K562 (cell line): ENCODE results near the gene MLST8. TPM values are rescaled to one million over a fixed set of nuclear protein-coding genes. Genes with fewer than 3 reads are reported as not detected.

Source experiments
- ATAC-seq: fragments of 200-7000 bp; cut with Tn5 transposase; 3 replicates; pipeline ENCODE4 v1.9.1; 2020; ENCODE audit warnings: moderate library complexity
- BruUV-seq: library from RNA; stranded (reverse); fragments of 400-500 nt; replicated peaks from 2 replicates; lab custom pipeline; 2021; lab: Mats Ljungman, UMichigan
- CTCF ChIA-PET: fragments of 300-600 bp; formaldehyde crosslinking; extraction: SDS; loops from one replicate; lab custom pipeline; 2021; ENCODE audit warnings: low intra/inter-chr PET ratio; lab: Yijun Ruan, JAX
- POLR2A ChIA-PET: fragments of 300-600, 350-650 bp; sonication (Branson Sonifier 250); formaldehyde crosslinking; extraction: SDS; loops from one replicate; lab custom pipeline; 2021; ENCODE audit warnings: antibody characterized with exemption, inconsistent platforms; lab: Yijun Ruan, JAX
- DNase-seq, 4 experiments: peaks; one replicate each; pipeline versions ENCODE4 v3.0.0 to v3.0.0-alpha.2; 2011 to 2018; ENCODE audit warnings: low spot score in 3 of 4, mixed read lengths in 3 of 4; ENCODE audit errors: extremely low read depth in 1 of 4
- FAIRE-seq: peaks from 2 replicates; lab custom pipeline; 2011; peaks lifted over from hg19 to GRCh38; lab: Jason Lieb, UNC
- H2AFZ ChIP-seq: 2 replicates; pipeline ENCODE4 v1.6.0; 2011; ENCODE audit warnings: low read depth, low read length, control low read depth, inconsistent platforms
- H3K27ac ChIP-seq: fragments of 200-600 bp; 3 replicates; pipeline ENCODE4 v1.8.0; 2011; ENCODE audit warnings: low read depth, mild to moderate bottlenecking, control low read depth, inconsistent platforms, low read length, moderate library complexity, mixed read lengths; ENCODE audit errors: extremely low read depth
- H3K27me3 ChIP-seq, 2 experiments: fragments of 300-600 bp in 1 of 2; 2 replicates in 1 of 2; 3 replicates in 1 of 2; pipeline versions ENCODE4 v1.6.0 to v1.8.0; 2011; ENCODE audit warnings: inconsistent platforms in 2 of 2, low read length in 2 of 2, mild to moderate bottlenecking in 1 of 2, mixed read lengths in 1 of 2, moderate library complexity in 1 of 2; ENCODE audit not compliant: control insufficient read depth in 2 of 2, insufficient read depth in 2 of 2
- H3K36me3 ChIP-seq: fragments of 300-600 bp; 3 replicates; pipeline ENCODE4 v1.8.0; 2011; ENCODE audit warnings: mild to moderate bottlenecking, low read length, inconsistent platforms; ENCODE audit not compliant: control insufficient read depth, insufficient read depth
- H3K4me1 ChIP-seq, 2 experiments: fragments of 200-600 bp in 1 of 2; replicated peaks in 1 of 2; 2 replicates in 1 of 2; 3 replicates in 1 of 2; pipeline versions ENCODE4 v1.5.1 to v1.8.0; 2011; ENCODE audit warnings: inconsistent platforms in 2 of 2, low read length in 2 of 2, mild to moderate bottlenecking in 1 of 2, mixed read lengths in 1 of 2, moderate library complexity in 1 of 2; ENCODE audit not compliant: control insufficient read depth in 2 of 2, insufficient read depth in 2 of 2
- H3K4me2 ChIP-seq: 2 replicates; pipeline ENCODE4 v1.6.1; 2011; ENCODE audit warnings: low read length, control low read depth, inconsistent platforms, mixed read lengths; ENCODE audit not compliant: insufficient read depth
- H3K4me3 ChIP-seq: fragments of 200-600 bp; sonication (generic), shearing (Covaris generic); 2 replicates; pipeline ENCODE4 v1.5.1; 2016; ENCODE audit warnings: control low read depth, inconsistent platforms
- H3K79me2 ChIP-seq: fragments of 200-600 bp; 3 replicates; pipeline ENCODE4 v1.8.0; 2011; ENCODE audit warnings: low read length, inconsistent platforms; ENCODE audit not compliant: control insufficient read depth, insufficient read depth
- H3K9ac ChIP-seq, 2 experiments: 2 replicates each; pipeline versions ENCODE4 v1.6.0 to v1.6.1; 2011; ENCODE audit warnings: low read depth in 2 of 2, low read length in 2 of 2, control low read depth in 1 of 2, inconsistent platforms in 1 of 2, mild to moderate bottlenecking in 1 of 2, mixed read lengths in 1 of 2; ENCODE audit not compliant: insufficient read depth in 1 of 2
- H3K9me1 ChIP-seq: one replicate; pipeline ENCODE4 v1.6.0; 2011; ENCODE audit warnings: inconsistent platforms, mild to moderate bottlenecking, low read length, moderate library complexity; ENCODE audit not compliant: control insufficient read depth, insufficient read depth
- H3K9me3 ChIP-seq: replicated peaks from 2 replicates; pipeline ENCODE4 v1.5.1; 2011; ENCODE audit warnings: low read depth, low read length, inconsistent platforms; ENCODE audit not compliant: control insufficient read depth, insufficient read depth
- H4K20me1 ChIP-seq: replicated peaks from 2 replicates; pipeline ENCODE4 v1.6.1; 2011; ENCODE audit warnings: low read length, inconsistent platforms, mixed read lengths; ENCODE audit not compliant: control insufficient read depth, insufficient read depth
- AFF1 ChIP-seq, 2 experiments: fragments of 450-650 bp; IDR thresholded peaks; 2 replicates each; pipeline ENCODE4 v1.6.1; 2018; ENCODE audit warnings: mild to moderate bottlenecking in 2 of 2, low read depth in 1 of 2; ENCODE audit not compliant: partially characterized antibody in 2 of 2
- ARID1B ChIP-seq: fragments of 450-650 bp; IDR thresholded peaks from 2 replicates; pipeline ENCODE4 v1.6.1; 2016; ENCODE audit warnings: antibody characterized with exemption, mild to moderate bottlenecking, inconsistent platforms
- CBFA2T3 ChIP-seq: fragments of 450-650 bp; IDR thresholded peaks from 2 replicates; pipeline ENCODE4 v1.6.1; 2017
- CTCFL ChIP-seq: IDR thresholded peaks from 2 replicates; pipeline ENCODE4 v1.6.1; 2011; ENCODE audit warnings: borderline replicate concordance, low read depth, mild to moderate bottlenecking, moderate library complexity, low read length; ENCODE audit not compliant: insufficient read depth, poor library complexity, severe bottlenecking
- HNRNPUL1 ChIP-seq: fragments of 200-400 bp; formaldehyde crosslinking; IDR thresholded peaks from 2 replicates; pipeline ENCODE4 v1.6.1; 2017; ENCODE audit warnings: low read length
- MLLT1 ChIP-seq, 2 experiments: fragments of 450-650 bp; IDR thresholded peaks; 2 replicates each; pipeline ENCODE4 v1.6.1; 2016
- RCOR1 ChIP-seq, 2 experiments: IDR thresholded peaks; 2 replicates each; pipeline ENCODE4 v1.6.1; 2012; ENCODE audit warnings: low read depth in 2 of 2, low read length in 2 of 2, borderline replicate concordance in 1 of 2, improper control_type of control experiment in 1 of 2
- TSC22D4 ChIP-seq: fragments of 450-650 bp; IDR thresholded peaks from 2 replicates; pipeline ENCODE4 v1.6.1; 2016; ENCODE audit warnings: missing genetic modification characterization, missing biosample characterization, control low read depth
- ZHX1 ChIP-seq: fragments of 150-350 bp; conservative IDR thresholded peaks from 2 replicates; pipeline ENCODE4 v1.6.1; 2014; ENCODE audit warnings: low read length
- ZNF239 ChIP-seq: fragments of 250-450 bp; sonication (Bioruptor Pico); IDR thresholded peaks from 2 replicates; pipeline ENCODE4 v1.4.0; 2020; ENCODE audit warnings: mild to moderate bottlenecking
- WGBS: fragments of 100-300 bp; shearing (Covaris generic); methylation state at CpG from one replicate; pipeline ENCODE4 v1.1.6; 2016; ENCODE audit warnings: low coverage, mixed read lengths; ENCODE audit not compliant: insufficient coverage; ENCODE audit errors: missing lambda C conversion rate; 5-methylcytosine and 5-hydroxymethylcytosine counted together
- in situ Hi-C: fragments of 300-500 bp; cut with MboI; formaldehyde crosslinking; loops from 4 replicates; pipeline ENCODE4 v1.15.0; 2018; ENCODE audit warnings: inconsistent platforms, mixed read lengths
- intact Hi-C: fragments of 100-400 bp; cut with micrococcal nuclease; formaldehyde crosslinking; loops from 2 replicates; pipeline ENCODE4 v1.14.2; 2022
- polyA plus RNA-seq, 8 experiments: library from polyadenylated mRNA; depleted of rRNA in 4 of 8; stranded (reverse) in 5 of 8; unstranded in 3 of 8; fragments of >200 nt; fragmentation: Nextera tagmentation in 2 of 8; fragmentation: Illumina TruSeq in 1 of 8; extraction: Ambion mirVana in 2 of 8; extraction: Trizol in 1 of 8; gene quantifications; 2 replicates each; pipeline versions ENCODE4 v1.2.1 to v1.2.3, GENCODE V29; 2011 to 2014; ENCODE audit warnings: inconsistent platforms in 1 of 8, missing spikeins in 1 of 8
- total RNA-seq, 7 experiments: library from RNA; depleted of rRNA in 6 of 7; stranded (reverse); fragments of >200 nt in 6 of 7; fragmentation: Illumina TruSeq in 2 of 7; extraction: Trizol in 2 of 7; gene quantifications; 2 replicates each; pipeline versions ENCODE4 v1.2.1 to v1.2.3, GENCODE V29; 2011 to 2021; ENCODE audit warnings: low replicate concordance in 1 of 7

MLST8 gene
- total and polyA plus RNA-seq, 9 of the 15 experiments (the other 6 are each of a cell fraction or from before 2014, with no cell fraction given) = 1.5 to 116 (median 43.3) TPM

- 52% methylated on average over 19 of the region's 29 CpGs for WGBS
- H3K36me3 ChIP-seq = peaks cover 61% of the 10 kb centered on the region; the same call in 2 of the 3 replicates
- in situ Hi-C loops = no loop called here
- ATAC-seq (no peak), FAIRE-seq (no peak), DNase-seq (peak in 2 of 4 experiments; percentile 39 to 69)
- no peaks in the 10 kb centered on the region for H3K9me1 ChIP-seq
- peaks cover 21% of the 10 kb centered on the region for H4K20me1 ChIP-seq
- H3K9ac ChIP-seq = peak overlapping the region in 1 of 2 experiments; percentile 83; a peak in 2 of 4 replicates
- H3K4me2 ChIP-seq = no peak overlapping the region
- peaks cover 32 to 95% of the 10 kb centered on the region in 2 experiments for H3K4me1 ChIP-seq
- CTCF ChIA-PET = no interaction called here
- no peak overlapping the region for H3K27ac ChIP-seq
- intact Hi-C loops = no loop called here
- H3K27me3 ChIP-seq = no peaks in the 10 kb centered on the region
- BruUV-seq = no TSS peak
- POLR2A ChIA-PET = interaction anchor here (0.6 to 2.1 kb wide), 5 partner anchors 9 to 55 kb away, joined by 3 to 12 read pairs (median 4); partner anchors contain the start of genes ECI1 and TRAF7
- no peaks in the 10 kb centered on the region for H3K9me3 ChIP-seq
- H3K4me3 ChIP-seq = no peak overlapping the region
- no peak overlapping the region for H2AFZ ChIP-seq
- peaks cover 71% of the 10 kb centered on the region for H3K79me2 ChIP-seq
- no peak for TF ChIP-seq TSC22D4 (tag)
- peak in 1 of 2 experiments; percentile 61; a peak in 2 of 4 replicates for TF ChIP-seq RCOR1 (IDR thresholded peaks at IDR 0.05; ENCODE audit: borderline replicate concordance in 1 of 2, low read depth in 2 of 2, low read length in 2 of 2)
- no peak for TF ChIP-seq HNRNPUL1
- TF ChIP-seq MLLT1 (IDR thresholded peaks at IDR 0.05) = 0 out of 4 replicates have a peak, but pooled peaks of 1 of the 2 experiments have one; percentile 25
- TF ChIP-seq CTCFL = no peak
- no peak for TF ChIP-seq ZHX1
- TF ChIP-seq ZNF239 = no peak
- TF ChIP-seq AFF1 (IDR thresholded peaks at IDR 0.05; ENCODE audit: low read depth in 1 of 2, partially characterized antibody in 2 of 2) = no peak
- TF ChIP-seq CBFA2T3 = peak; percentile 67
- peak; percentile 20 for TF ChIP-seq ARID1B
Observed at GRCh38 chr16:2209258-2210008, 4.2 kb downstream of the MLST8 start.
